SK-N-DZ (cell line): Measurements from ENCODE around the gene C14orf132.

Source experiments
- DNase-seq: peaks from one replicate; pipeline ENCODE4 v3.0.0-alpha.2; 2015; ENCODE audit warnings: low spot score

C14orf132 gene

GRCh38 chr14:96118391-96118790 lies 79.2 kb downstream of the C14orf132 start:
- no peak for DNase-seq

- DNase-seq, result no peak
Measured at GRCh38 chr14:96119947-96120346, 80.8 kb downstream of the C14orf132 start.

GRCh38 chr14:96120392-96120791 lies 81.2 kb downstream of the C14orf132 start:
- no peak for DNase-seq

GRCh38 chr14:96120941-96121340 lies 81.8 kb downstream of the C14orf132 start:
- DNase-seq, result no peak

- DNase-seq, result no peak
Measured at GRCh38 chr14:96121660-96122395, 82.7 kb downstream of the C14orf132 start.

- DNase-seq, result no peak
Measured at GRCh38 chr14:96122496-96122895, 83.3 kb downstream of the C14orf132 start.

- DNase-seq, result no peak
Measured at GRCh38 chr14:96125536-96125935, 86.4 kb downstream of the C14orf132 start.

GRCh38 chr14:96126339-96126782 lies 87.2 kb downstream of the C14orf132 start:
- DNase-seq, result no peak

GRCh38 chr14:96126783-96127271 lies 87.7 kb downstream of the C14orf132 start:
- no peak for DNase-seq

- no peak for DNase-seq
Measured at GRCh38 chr14:96129128-96129736, 90.1 kb downstream of the C14orf132 start.

GRCh38 chr14:96130391-96130790 lies 91.2 kb downstream of the C14orf132 start:
- DNase-seq, result no peak

GRCh38 chr14:96130854-96131253 lies 91.7 kb downstream of the C14orf132 start:
- DNase-seq, result no peak

GRCh38 chr14:96131836-96132235 lies 92.7 kb downstream of the C14orf132 start:
- DNase-seq, result no peak

- DNase-seq, result no peak
Measured at GRCh38 chr14:96134508-96134907, 95.3 kb downstream of the C14orf132 start.

GRCh38 chr14:96135285-96135684 lies 96.1 kb downstream of the C14orf132 start:
- no peak for DNase-seq

GRCh38 chr14:96136371-96137005 lies 97.3 kb downstream of the C14orf132 start:
- no peak for DNase-seq

GRCh38 chr14:96138241-96138640 lies 99.1 kb downstream of the C14orf132 start:
- no peak for DNase-seq

- DNase-seq, result no peak
Measured at GRCh38 chr14:96139169-96139568, 100.0 kb downstream of the C14orf132 start.

- DNase-seq, result no peak
Measured at GRCh38 chr14:96139879-96140278, 100.7 kb downstream of the C14orf132 start.

- DNase-seq, result no peak
Measured at GRCh38 chr14:96140952-96141351, 101.8 kb downstream of the C14orf132 start.
